ENCODE data around the gene AMHR2. TPM values are rescaled to one million over a fixed set of nuclear protein-coding genes. Genes with fewer than 3 reads are reported as not detected.

Gene AMHR2
- total and polyA plus RNA-seq, 9 of the 15 experiments (the other 6 are each of a cell fraction or from before 2014, with no cell fraction given) = 8.9 to 49.7 (median 19.3) TPM

DNA sequence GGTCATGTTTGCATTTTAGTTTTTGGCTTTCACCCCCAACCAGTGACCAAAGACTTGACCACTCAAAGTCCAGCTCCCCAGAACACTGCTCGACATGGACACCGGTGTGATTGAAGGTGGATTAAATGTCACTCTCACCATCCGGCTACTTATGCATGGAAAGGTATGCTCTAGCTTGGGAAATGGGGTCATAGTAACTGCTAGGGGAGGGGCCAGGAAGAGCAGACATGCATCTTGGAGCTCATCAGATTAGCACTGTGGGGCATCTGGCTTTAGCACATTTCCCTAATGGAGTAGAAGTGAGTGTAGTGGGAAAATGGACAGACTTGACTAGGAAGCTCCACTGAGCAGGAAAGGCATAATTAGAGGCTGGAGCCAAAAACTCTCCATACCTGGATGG is 31.1 kb downstream of the AMHR2 start (continued):
- TF ChIP-seq FOXJ2 (tag; IDR thresholded peaks at IDR 0.05) (no peak), ZNF133 (CRISPR knock-in tag; IDR thresholded peaks at IDR 0.05) (no peak), MCM3 (IDR thresholded peaks at IDR 0.05) (no peak), ZNF184 (CRISPR knock-in tag; IDR thresholded peaks at IDR 0.05) (no peak)
- TF ChIP-seq, protein P1, sequence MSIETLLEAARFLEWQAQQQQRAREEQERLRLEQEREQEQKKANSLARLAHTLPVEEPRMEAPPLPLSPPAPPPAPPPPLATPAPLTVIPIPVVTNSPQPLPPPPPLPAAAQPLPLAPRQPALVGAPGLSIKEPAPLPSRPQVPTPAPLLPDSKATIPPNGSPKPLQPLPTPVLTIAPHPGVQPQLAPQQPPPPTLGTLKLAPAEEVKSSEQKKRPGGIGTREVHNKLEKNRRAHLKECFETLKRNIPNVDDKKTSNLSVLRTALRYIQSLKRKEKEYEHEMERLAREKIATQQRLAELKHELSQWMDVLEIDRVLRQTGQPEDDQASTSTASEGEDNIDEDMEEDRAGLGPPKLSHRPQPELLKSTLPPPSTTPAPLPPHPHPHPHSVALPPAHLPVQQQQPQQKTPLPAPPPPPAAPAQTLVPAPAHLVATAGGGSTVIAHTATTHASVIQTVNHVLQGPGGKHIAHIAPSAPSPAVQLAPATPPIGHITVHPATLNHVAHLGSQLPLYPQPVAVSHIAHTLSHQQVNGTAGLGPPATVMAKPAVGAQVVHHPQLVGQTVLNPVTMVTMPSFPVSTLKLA (conservative IDR thresholded peaks at IDR 0.05) = no peak
- TF ChIP-seq, protein P2, sequence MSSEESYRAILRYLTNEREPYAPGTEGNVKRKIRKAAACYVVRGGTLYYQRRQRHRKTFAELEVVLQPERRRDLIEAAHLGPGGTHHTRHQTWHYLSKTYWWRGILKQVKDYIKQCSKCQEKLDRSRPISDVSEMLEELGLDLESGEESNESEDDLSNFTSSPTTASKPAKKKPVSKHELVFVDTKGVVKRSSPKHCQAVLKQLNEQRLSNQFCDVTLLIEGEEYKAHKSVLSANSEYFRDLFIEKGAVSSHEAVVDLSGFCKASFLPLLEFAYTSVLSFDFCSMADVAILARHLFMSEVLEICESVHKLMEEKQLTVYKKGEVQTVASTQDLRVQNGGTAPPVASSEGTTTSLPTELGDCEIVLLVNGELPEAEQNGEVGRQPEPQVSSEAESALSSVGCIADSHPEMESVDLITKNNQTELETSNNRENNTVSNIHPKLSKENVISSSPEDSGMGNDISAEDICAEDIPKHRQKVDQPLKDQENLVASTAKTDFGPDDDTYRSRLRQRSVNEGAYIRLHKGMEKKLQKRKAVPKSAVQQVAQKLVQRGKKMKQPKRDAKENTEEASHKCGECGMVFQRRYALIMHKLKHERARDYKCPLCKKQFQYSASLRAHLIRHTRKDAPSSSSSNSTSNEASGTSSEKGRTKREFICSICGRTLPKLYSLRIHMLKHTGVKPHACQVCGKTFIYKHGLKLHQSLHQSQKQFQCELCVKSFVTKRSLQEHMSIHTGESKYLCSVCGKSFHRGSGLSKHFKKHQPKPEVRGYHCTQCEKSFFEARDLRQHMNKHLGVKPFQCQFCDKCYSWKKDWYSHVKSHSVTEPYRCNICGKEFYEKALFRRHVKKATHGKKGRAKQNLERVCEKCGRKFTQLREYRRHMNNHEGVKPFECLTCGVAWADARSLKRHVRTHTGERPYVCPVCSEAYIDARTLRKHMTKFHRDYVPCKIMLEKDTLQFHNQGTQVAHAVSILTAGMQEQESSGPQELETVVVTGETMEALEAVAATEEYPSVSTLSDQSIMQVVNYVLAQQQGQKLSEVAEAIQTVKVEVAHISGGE (CRISPR knock-in tag; IDR thresholded peaks at IDR 0.05) = no peak
- TF ChIP-seq, protein P3, sequence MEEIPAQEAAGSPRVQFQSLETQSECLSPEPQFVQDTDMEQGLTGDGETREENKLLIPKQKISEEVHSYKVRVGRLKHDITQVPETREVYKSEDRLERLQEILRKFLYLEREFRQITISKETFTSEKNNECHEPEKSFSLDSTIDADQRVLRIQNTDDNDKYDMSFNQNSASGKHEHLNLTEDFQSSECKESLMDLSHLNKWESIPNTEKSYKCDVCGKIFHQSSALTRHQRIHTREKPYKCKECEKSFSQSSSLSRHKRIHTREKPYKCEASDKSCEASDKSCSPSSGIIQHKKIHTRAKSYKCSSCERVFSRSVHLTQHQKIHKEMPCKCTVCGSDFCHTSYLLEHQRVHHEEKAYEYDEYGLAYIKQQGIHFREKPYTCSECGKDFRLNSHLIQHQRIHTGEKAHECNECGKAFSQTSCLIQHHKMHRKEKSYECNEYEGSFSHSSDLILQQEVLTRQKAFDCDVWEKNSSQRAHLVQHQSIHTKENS (CRISPR knock-in tag; IDR thresholded peaks at IDR 0.05) = no peak

Data from K562 (cell line).